GM12878 (cell line): ENCODE results near the gene PRRG4. TPM values are rescaled to one million over a fixed set of nuclear protein-coding genes. Genes with fewer than 3 reads are reported as not detected.

Experiments used
- ATAC-seq: fragments of 200-7000 bp; cut with Tn5 transposase; 3 replicates; pipeline ENCODE4 v1.9.1; 2020; ENCODE audit warnings: mild to moderate bottlenecking, moderate library complexity
- BruUV-seq: library from RNA; stranded (reverse); fragments of 400-500 nt; replicated peaks from 2 replicates; lab custom pipeline; 2021; lab: Mats Ljungman, UMichigan
- CTCF ChIA-PET: fragments of 300-600 bp; sonication (Branson Sonifier 250); formaldehyde crosslinking; extraction: SDS; loops from one replicate; lab custom pipeline; 2021; ENCODE audit warnings: inconsistent platforms; lab: Yijun Ruan, JAX
- POLR2A ChIA-PET: fragments of 350-600 bp; formaldehyde crosslinking; extraction: SDS; loops from one replicate; lab custom pipeline; 2021; ENCODE audit warnings: inconsistent platforms; lab: Charles Lee
- RAD21 ChIA-PET: fragments of 300-600 bp; sonication (Branson Sonifier 250); formaldehyde crosslinking; loops from one replicate; lab custom pipeline; 2023; ENCODE audit warnings: antibody characterized with exemption; ENCODE audit not compliant: unreplicated experiment; lab: Charles Lee
- SMC1A ChIA-PET: fragments of 300-600 bp; sonication (Branson Sonifier 250); formaldehyde crosslinking; loops from one replicate; lab custom pipeline; 2023; ENCODE audit not compliant: unreplicated experiment, uncharacterized antibody; lab: Charles Lee
- DNase-seq: peaks from one replicate; pipeline ENCODE4 v3.0.0-alpha.2; 2011; ENCODE audit warnings: low read depth, low spot score
- FAIRE-seq: peaks from 3 replicates; lab custom pipeline; 2011; peaks lifted over from hg19 to GRCh38; lab: Jason Lieb, UNC
- H2AFZ ChIP-seq: 2 replicates; pipeline ENCODE4 v1.6.0; 2011; ENCODE audit warnings: low read depth, low read length, control low read depth; ENCODE audit not compliant: control insufficient read depth
- H3K27ac ChIP-seq: 2 replicates; pipeline ENCODE4 v1.5.1; 2011; ENCODE audit warnings: control low read depth; ENCODE audit not compliant: control insufficient read depth, insufficient read depth
- H3K27me3 ChIP-seq, 2 experiments: replicated peaks in 1 of 2; 2 replicates each; pipeline versions ENCODE4 v1.6.0 to v1.6.1; 2011; ENCODE audit warnings: low read length in 1 of 2; ENCODE audit not compliant: control insufficient read depth in 2 of 2, insufficient read depth in 2 of 2
- H3K36me3 ChIP-seq, 2 experiments: 2 replicates each; pipeline ENCODE4 v1.5.1; 2011; ENCODE audit warnings: low read length in 1 of 2; ENCODE audit not compliant: control insufficient read depth in 2 of 2, insufficient read depth in 2 of 2
- H3K4me1 ChIP-seq: 2 replicates; pipeline ENCODE4 v1.6.1; 2011; ENCODE audit warnings: mild to moderate bottlenecking, low read length, moderate library complexity, mixed read lengths; ENCODE audit not compliant: control insufficient read depth, insufficient read depth
- H3K4me2 ChIP-seq: 2 replicates; pipeline ENCODE4 v1.6.0; 2011; ENCODE audit warnings: control low read depth; ENCODE audit not compliant: control insufficient read depth, insufficient read depth
- H3K4me3 ChIP-seq: fragments of 200-600 bp; sonication (generic); 2 replicates; pipeline ENCODE4 v1.5.1; 2016
- H3K79me2 ChIP-seq: 2 replicates; pipeline ENCODE4 v1.6.0; 2011; ENCODE audit warnings: low read length; ENCODE audit not compliant: control insufficient read depth, insufficient read depth
- H3K9ac ChIP-seq: 2 replicates; pipeline ENCODE4 v1.8.0; 2011; ENCODE audit warnings: low read length, control low read depth, mixed read lengths; ENCODE audit not compliant: control insufficient read depth, insufficient read depth
- H3K9me3 ChIP-seq: replicated peaks from 3 replicates; pipeline ENCODE4 v1.5.1; 2011; ENCODE audit warnings: mild to moderate bottlenecking, low read length; ENCODE audit not compliant: control insufficient read depth, insufficient read depth
- H4K20me1 ChIP-seq: 2 replicates; pipeline ENCODE4 v1.6.0; 2011; ENCODE audit not compliant: control insufficient read depth, insufficient read depth
- ASH2L ChIP-seq: fragments of 300-600, 200-600 bp; sonication (generic); IDR thresholded peaks from 2 replicates; pipeline ENCODE4 v1.6.1; 2017; ENCODE audit warnings: low read depth, mild to moderate bottlenecking, borderline replicate concordance
- FOXM1 ChIP-seq: IDR thresholded peaks from 2 replicates; pipeline ENCODE4 v1.6.1; 2012; ENCODE audit warnings: low read depth, mild to moderate bottlenecking, inconsistent platforms, low read length, moderate library complexity
- HCFC1 ChIP-seq: fragments of 150-350 bp; IDR thresholded peaks from 2 replicates; pipeline ENCODE4 v1.6.1; 2014; ENCODE audit warnings: low read length
- POLR2A ChIP-seq: IDR thresholded peaks from 2 replicates; pipeline ENCODE4 v1.6.1; 2011; ENCODE audit warnings: low read depth, mild to moderate bottlenecking, low read length
- POU2F2 ChIP-seq: IDR thresholded peaks from 3 replicates; pipeline ENCODE4 v1.6.1; 2011; ENCODE audit warnings: low read depth, mild to moderate bottlenecking, low read length, borderline replicate concordance
- RB1 ChIP-seq: fragments of 450-650 bp; formaldehyde crosslinking; IDR thresholded peaks from 2 replicates; pipeline ENCODE4 v1.6.1; 2017; ENCODE audit warnings: mild to moderate bottlenecking, borderline replicate concordance
- TCF12 ChIP-seq: IDR thresholded peaks from 2 replicates; pipeline ENCODE4 v1.6.1; 2011; ENCODE audit warnings: low read depth, mild to moderate bottlenecking, low read length
- ZSCAN29 ChIP-seq: fragments of 450-650 bp; IDR thresholded peaks from 2 replicates; pipeline ENCODE4 v1.6.1; 2017; ENCODE audit warnings: mild to moderate bottlenecking, moderate library complexity
- WGBS: methylation state at CpG from one replicate; pipeline ENCODE4 v1.1.6; 2016; ENCODE audit warnings: low lambda C conversion rate; ENCODE audit not compliant: insufficient replicate concordance, insufficient coverage; ENCODE audit errors: missing lambda C conversion rate; 5-methylcytosine and 5-hydroxymethylcytosine counted together
- in situ Hi-C: fragments of 300-500 bp; cut with MboI; formaldehyde crosslinking; loops from 9 replicates; pipeline ENCODE4 v1.14.3; 2018; ENCODE audit warnings: mixed read lengths
- intact Hi-C: fragments of 100-400 bp; cut with micrococcal nuclease; formaldehyde crosslinking; loops from one replicate; pipeline ENCODE4 v1.14.2; 2022; ENCODE audit not compliant: unreplicated experiment
- polyA plus RNA-seq, 11 experiments: library from polyadenylated mRNA; depleted of rRNA in 4 of 11; unstranded in 6 of 11; stranded (reverse) in 5 of 11; fragments of >200 nt; fragmentation: Nextera tagmentation in 4 of 11; fragmentation: Illumina TruSeq in 1 of 11; extraction: Ambion mirVana in 4 of 11; extraction: Trizol in 1 of 11; gene quantifications; 1 replicate in 1 of 11; 2 replicates in 10 of 11; pipeline versions ENCODE4 v1.2.1 to v1.2.3, GENCODE V29; 2011 to 2016; ENCODE audit warnings: inconsistent platforms in 2 of 11, missing spikeins in 2 of 11, low read depth in 1 of 11
- total RNA-seq, 4 experiments: library from RNA; depleted of rRNA in 3 of 4; stranded (reverse); fragments of >200 nt in 3 of 4; fragmentation: Illumina TruSeq in 1 of 4; extraction: Trizol in 1 of 4; gene quantifications; 2 replicates each; pipeline versions ENCODE4 v1.2.1 to v1.2.3, GENCODE V29; 2013 to 2021
- TF ChIP-seq, protein P1 (sequence below): fragments of 450-650 bp; IDR thresholded peaks from 2 replicates; pipeline ENCODE4 v1.6.1; 2016; ENCODE audit warnings: mild to moderate bottlenecking
- TF ChIP-seq, protein P2 (sequence below): fragments of 450-650 bp; IDR thresholded peaks from 2 replicates; pipeline ENCODE4 v1.6.1; 2017; ENCODE audit warnings: antibody characterized with exemption, mild to moderate bottlenecking, moderate library complexity
- TF ChIP-seq, protein P3 (sequence below): IDR thresholded peaks from 2 replicates; pipeline ENCODE4 v1.6.1; 2011; ENCODE audit warnings: borderline replicate concordance, low read depth, mild to moderate bottlenecking, moderate library complexity, mixed read lengths, low read length; ENCODE audit not compliant: insufficient read depth; ENCODE audit errors: extremely low read length

The PRRG4 gene
- total and polyA plus RNA-seq, 10 of the 15 experiments (the other 5 are each of a cell fraction or from before 2014, with no cell fraction given), result 0.55 to 4.9 (median 1.9) TPM

DNA sequence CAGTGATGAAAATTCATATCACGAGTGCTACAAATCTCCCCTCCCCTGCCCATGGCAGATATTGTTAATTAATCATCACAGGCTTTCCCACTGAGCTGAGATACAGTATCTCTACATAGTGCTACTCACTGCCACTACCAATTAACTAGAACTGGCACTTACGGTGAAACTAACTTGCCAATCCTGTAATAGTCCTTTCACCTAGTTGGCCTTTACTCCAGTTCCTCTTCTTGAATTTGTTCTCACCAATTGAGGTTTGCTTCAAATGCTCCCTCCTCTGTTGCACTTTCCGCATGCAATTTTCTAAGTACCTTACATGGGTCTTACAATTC, 11.9 kb upstream of the PRRG4 start:
- H3K27ac ChIP-seq, result no peak overlapping the region
- intact Hi-C loops (loop anchor here (5.0 kb wide), 1 partner anchor 821 kb away; no protein-coding TSS in a partner anchor), in situ Hi-C loops (no loop called here)
- FAIRE-seq, result no peak
- H3K79me2 ChIP-seq, result no peaks in the 10 kb centered on the region
- H3K9me3 ChIP-seq, result no peaks in the 10 kb centered on the region
- H3K4me3 ChIP-seq, result no peak overlapping the region
- H3K4me1 ChIP-seq, result no peaks in the 10 kb centered on the region
- ChIA-PET CTCF (interaction anchor here (0.6 to 3.6 kb wide), 3 partner anchors 8 to 246 kb away, joined by 3 to 15 read pairs (median 3); no protein-coding TSS in a partner anchor), SMC1A (no interaction called here), RAD21 (no interaction called here), POLR2A (interaction anchor here (1.3 kb wide), 1 partner anchor 76 kb away, joined by 4 read pairs; no protein-coding TSS in a partner anchor)
- H3K27me3 ChIP-seq, result no peaks in the 10 kb centered on the region
- no peak overlapping the region for H2AFZ ChIP-seq
- no TSS peak for BruUV-seq
- DNase-seq, result no peak
- no peaks in the 10 kb centered on the region for H4K20me1 ChIP-seq
- no peak overlapping the region for H3K9ac ChIP-seq
- no peak for ATAC-seq
- no peak overlapping the region for H3K4me2 ChIP-seq
- H3K36me3 ChIP-seq, result no peaks in the 10 kb centered on the region
- TF ChIP-seq POLR2A (no peak), ASH2L (no peak)
- TF ChIP-seq, protein P1, sequence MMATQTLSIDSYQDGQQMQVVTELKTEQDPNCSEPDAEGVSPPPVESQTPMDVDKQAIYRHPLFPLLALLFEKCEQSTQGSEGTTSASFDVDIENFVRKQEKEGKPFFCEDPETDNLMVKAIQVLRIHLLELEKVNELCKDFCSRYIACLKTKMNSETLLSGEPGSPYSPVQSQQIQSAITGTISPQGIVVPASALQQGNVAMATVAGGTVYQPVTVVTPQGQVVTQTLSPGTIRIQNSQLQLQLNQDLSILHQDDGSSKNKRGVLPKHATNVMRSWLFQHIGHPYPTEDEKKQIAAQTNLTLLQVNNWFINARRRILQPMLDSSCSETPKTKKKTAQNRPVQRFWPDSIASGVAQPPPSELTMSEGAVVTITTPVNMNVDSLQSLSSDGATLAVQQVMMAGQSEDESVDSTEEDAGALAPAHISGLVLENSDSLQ, result no peak
- 73% methylated on average over 3 of the region's 3 CpGs for WGBS

DNA sequence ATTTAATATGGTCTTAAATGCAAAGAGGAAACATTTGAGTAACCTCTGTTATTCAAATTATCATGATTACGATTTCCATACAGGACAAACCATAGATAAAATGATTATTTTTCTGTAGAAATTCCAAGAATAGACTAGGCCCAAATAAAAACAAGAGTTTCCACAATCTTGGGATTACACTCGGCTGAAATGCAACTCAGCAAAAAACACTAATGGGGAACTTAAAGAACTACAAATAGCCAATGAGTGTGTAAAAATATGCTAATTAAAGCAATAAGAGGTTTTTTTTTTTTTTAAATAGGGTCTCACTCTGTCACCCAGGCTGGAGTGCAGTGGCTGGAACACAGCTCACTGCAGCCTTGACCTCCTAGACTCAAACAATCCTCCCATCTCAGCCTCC, 10.5 kb upstream of the PRRG4 start:
- SMC1A ChIA-PET, result interaction anchor here (1.1 kb wide), 1 partner anchor 9 kb away, joined by 3 read pairs; no protein-coding TSS in a partner anchor
- FAIRE-seq, result no peak
- POLR2A ChIA-PET, result no interaction called here
- Histone ChIP-seq H3K9me3 (no peaks in the 10 kb centered on the region), H3K4me3 (no peak overlapping the region), H3K4me2 (no peak overlapping the region), H3K36me3 (no peaks in the 10 kb centered on the region), H3K4me1 (no peaks in the 10 kb centered on the region), H3K27ac (no peak overlapping the region), H4K20me1 (no peaks in the 10 kb centered on the region), H3K9ac (no peak overlapping the region), H3K79me2 (no peaks in the 10 kb centered on the region), H2AFZ (no peak overlapping the region), H3K27me3 (no peaks in the 10 kb centered on the region)
- DNase-seq, result no peak
- BruUV-seq, result no TSS peak
- in situ Hi-C loops (no loop called here), intact Hi-C loops (loop anchor here (5.0 kb wide), 1 partner anchor 822 kb away; no protein-coding TSS in a partner anchor)
- WGBS, result 73% methylated on average over 2 of the region's 2 CpGs
- RAD21 ChIA-PET, result no interaction called here
- TF ChIP-seq RB1, result no peak
- TF ChIP-seq, protein P2, sequence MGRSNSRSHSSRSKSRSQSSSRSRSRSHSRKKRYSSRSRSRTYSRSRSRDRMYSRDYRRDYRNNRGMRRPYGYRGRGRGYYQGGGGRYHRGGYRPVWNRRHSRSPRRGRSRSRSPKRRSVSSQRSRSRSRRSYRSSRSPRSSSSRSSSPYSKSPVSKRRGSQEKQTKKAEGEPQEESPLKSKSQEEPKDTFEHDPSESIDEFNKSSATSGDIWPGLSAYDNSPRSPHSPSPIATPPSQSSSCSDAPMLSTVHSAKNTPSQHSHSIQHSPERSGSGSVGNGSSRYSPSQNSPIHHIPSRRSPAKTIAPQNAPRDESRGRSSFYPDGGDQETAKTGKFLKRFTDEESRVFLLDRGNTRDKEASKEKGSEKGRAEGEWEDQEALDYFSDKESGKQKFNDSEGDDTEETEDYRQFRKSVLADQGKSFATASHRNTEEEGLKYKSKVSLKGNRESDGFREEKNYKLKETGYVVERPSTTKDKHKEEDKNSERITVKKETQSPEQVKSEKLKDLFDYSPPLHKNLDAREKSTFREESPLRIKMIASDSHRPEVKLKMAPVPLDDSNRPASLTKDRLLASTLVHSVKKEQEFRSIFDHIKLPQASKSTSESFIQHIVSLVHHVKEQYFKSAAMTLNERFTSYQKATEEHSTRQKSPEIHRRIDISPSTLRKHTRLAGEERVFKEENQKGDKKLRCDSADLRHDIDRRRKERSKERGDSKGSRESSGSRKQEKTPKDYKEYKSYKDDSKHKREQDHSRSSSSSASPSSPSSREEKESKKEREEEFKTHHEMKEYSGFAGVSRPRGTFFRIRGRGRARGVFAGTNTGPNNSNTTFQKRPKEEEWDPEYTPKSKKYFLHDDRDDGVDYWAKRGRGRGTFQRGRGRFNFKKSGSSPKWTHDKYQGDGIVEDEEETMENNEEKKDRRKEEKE, result no peak
- TF ChIP-seq POU2F2, result no peak
- TF ChIP-seq TCF12, result no peak
- TF ChIP-seq ZSCAN29, result no peak
- TF ChIP-seq, protein P3, sequence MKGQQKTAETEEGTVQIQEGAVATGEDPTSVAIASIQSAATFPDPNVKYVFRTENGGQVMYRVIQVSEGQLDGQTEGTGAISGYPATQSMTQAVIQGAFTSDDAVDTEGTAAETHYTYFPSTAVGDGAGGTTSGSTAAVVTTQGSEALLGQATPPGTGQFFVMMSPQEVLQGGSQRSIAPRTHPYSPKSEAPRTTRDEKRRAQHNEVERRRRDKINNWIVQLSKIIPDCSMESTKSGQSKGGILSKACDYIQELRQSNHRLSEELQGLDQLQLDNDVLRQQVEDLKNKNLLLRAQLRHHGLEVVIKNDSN, result no peak
- TF ChIP-seq FOXM1, result no peak
- TF ChIP-seq HCFC1, result no peak
- no peak for ATAC-seq
- CTCF ChIA-PET, result interaction anchor here (3.6 kb wide), 1 partner anchor 10 kb away, joined by 15 read pairs; no protein-coding TSS in a partner anchor
